Activated T-cell treated with anti-CD3 and anti-CD28 coated beads for 4 hours (primary cell): Measurements from ENCODE around the gene GLB1L3.
"Not testable (repeated sequence)": the region's sequence is repeated elsewhere in the genome, so short reads cannot be mapped to it uniquely, and the experiment has no call there.

Experiments
- DNase-seq: peaks from one replicate; pipeline ENCODE4 v3.0.0-alpha.2; 2020

GLB1L3 gene

GRCh38 chr11:134317103-134317502 lies 40.9 kb downstream of the GLB1L3 start:
- no peak for DNase-seq

GRCh38 chr11:134321373-134321772 lies 45.2 kb downstream of the GLB1L3 start:
- DNase-seq = not testable (repeated sequence)

GRCh38 chr11:134322553-134322952 lies 46.4 kb downstream of the GLB1L3 start:
- no peak for DNase-seq

- DNase-seq = no peak
These were observed 52.3 kb downstream of the GLB1L3 start for GRCh38 chr11:134328433-134328832.

GRCh38 chr11:134330611-134331353 lies 54.6 kb downstream of the GLB1L3 start:
- DNase-seq = no peak

- DNase-seq = peak; percentile 68
These were observed 55.4 kb downstream of the GLB1L3 start, which contains the start of gene GLB1L2 for GRCh38 chr11:134331354-134332188. GLB1L2 (plus strand) TSS chr11:134331988; CDS start chr11:134332062, 74 bp downstream.

GRCh38 chr11:134332189-134332631 lies 56.0 kb downstream of the GLB1L3 start:
- peak; percentile 12 for DNase-seq

GRCh38 chr11:134332782-134333181 lies 56.6 kb downstream of the GLB1L3 start:
- DNase-seq = no peak

- no peak for DNase-seq
These were observed 57.1 kb downstream of the GLB1L3 start for GRCh38 chr11:134333312-134333711.

- DNase-seq = no peak
These were observed 57.8 kb downstream of the GLB1L3 start for GRCh38 chr11:134333946-134334345.

- no peak for DNase-seq
These were observed 58.8 kb downstream of the GLB1L3 start for GRCh38 chr11:134334796-134335571.

GRCh38 chr11:134337051-134337450 lies 60.9 kb downstream of the GLB1L3 start:
- no peak for DNase-seq

GRCh38 chr11:134338068-134338467 lies 61.9 kb downstream of the GLB1L3 start:
- no peak for DNase-seq

- no peak for DNase-seq
These were observed 62.5 kb downstream of the GLB1L3 start for GRCh38 chr11:134338654-134339053.

GRCh38 chr11:134339756-134340155 lies 63.6 kb downstream of the GLB1L3 start:
- DNase-seq = no peak

GRCh38 chr11:134340354-134340964 lies 64.3 kb downstream of the GLB1L3 start:
- DNase-seq = no peak

GRCh38 chr11:134341805-134342571 lies 65.8 kb downstream of the GLB1L3 start:
- DNase-seq = no peak

GRCh38 chr11:134342572-134343340 lies 66.6 kb downstream of the GLB1L3 start:
- DNase-seq = no peak

- DNase-seq = no peak
These were observed 67.5 kb downstream of the GLB1L3 start for GRCh38 chr11:134343646-134344045.

- not testable (repeated sequence) for DNase-seq
These were observed 68.5 kb downstream of the GLB1L3 start for GRCh38 chr11:134344497-134345236.
